Stimulated activated CD8-positive, alpha-beta memory T cell treated with anti-CD3 and anti-CD28 coated beads, Interleukin-15, amount 100 ng/mL, for 4 hours (primary cell): ENCODE results near the gene ZFR2.
A peak's percentile ranks its signal among the peaks of the same experiment; 100 is the strongest.
"Not testable (repeated sequence)": the region's sequence is repeated elsewhere in the genome, so short reads cannot be mapped to it uniquely, and the experiment has no call there.

Experiments
- DNase-seq, 2 donors: peaks; one replicate each; pipeline ENCODE4 v3.0.0-alpha.2; 2020; ENCODE audit warnings: low read depth in 2 of 2

ZFR2 gene

GRCh38 chr19:3874695-3875094 lies 5.9 kb upstream of the ZFR2 start:
- DNase-seq: not testable (repeated sequence)

GRCh38 chr19:3873151-3873550 lies 4.3 kb upstream of the ZFR2 start:
- DNase-seq: no peak

DNA sequence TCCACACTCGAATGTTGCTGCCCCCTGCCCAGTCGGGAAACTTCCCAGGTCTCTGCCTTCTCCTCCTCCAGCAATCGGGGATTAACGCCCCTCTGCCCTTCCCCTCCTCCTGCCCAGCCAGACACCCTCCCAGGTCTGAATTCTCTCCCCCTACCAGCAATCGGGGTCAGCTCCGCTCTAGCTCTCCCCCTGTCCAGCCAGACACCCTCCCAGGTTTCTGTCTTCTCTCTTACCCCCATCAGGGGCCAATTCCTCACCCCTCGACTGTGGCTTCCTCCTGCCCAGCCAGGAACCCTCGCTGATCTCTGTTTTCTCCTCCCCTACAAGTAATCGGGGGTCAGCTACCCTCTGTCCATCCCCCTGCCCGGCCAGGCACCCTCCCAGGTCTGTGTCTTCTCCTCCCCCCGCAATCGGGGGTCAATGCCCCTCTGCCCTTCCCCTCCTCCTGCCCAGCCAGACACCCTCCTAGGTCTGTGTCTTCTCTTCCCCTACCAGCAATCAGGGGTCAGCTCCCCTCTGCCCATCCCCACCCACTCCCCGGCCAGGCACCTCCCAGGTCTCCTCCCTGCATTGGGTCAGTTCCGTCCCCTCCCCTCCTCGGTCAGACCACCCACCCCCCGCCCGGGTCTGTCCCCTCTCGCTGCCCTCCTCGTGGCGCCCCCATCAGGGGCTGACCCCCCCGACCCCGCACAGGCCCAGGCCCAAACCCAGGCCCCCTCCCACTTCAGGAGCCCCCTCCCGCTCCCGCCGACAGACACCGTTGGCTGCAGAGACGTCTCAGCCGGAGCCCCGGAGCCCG lies 668 bp downstream of the ZFR2 start:
- DNase-seq: no peak

DNA sequence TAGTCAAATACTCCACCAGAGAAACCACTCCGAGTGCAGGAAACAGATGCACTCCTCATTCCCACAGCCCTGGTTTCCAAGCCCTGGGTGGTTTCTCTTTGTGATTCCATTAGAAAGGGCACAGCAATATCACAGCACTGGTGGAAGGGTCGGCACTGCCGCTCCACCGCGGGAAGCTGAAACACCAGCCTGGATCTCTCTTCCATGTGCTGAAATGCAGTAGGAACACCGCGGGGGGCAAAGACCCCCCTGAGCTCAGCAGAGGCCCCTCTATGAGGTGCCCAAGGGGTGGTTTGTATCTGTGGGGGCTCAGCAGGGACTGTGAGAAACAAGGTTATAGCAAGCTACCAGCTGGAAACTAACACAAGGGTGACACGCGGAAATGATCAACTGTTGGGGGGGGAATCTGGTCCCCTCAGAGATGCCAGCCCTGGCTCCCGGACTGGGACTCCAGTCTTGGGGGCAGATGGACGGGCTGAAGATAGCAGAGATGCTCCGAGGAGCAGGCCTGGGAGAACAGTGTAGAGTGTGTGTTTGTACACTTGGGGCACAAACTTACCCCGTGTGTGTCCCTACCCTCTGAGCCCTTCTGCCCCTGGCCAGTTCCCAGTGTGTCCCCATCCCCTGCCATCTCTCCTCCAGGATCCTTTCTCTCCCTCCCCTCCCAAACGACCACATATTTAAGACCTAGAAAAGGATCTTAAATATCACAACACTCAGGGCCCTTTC lies 1.8 kb downstream of the ZFR2 start:
- DNase-seq: no peak

- no peak for DNase-seq
Observed at GRCh38 chr19:3863648-3864047, 5.2 kb downstream of the ZFR2 start.

DNA sequence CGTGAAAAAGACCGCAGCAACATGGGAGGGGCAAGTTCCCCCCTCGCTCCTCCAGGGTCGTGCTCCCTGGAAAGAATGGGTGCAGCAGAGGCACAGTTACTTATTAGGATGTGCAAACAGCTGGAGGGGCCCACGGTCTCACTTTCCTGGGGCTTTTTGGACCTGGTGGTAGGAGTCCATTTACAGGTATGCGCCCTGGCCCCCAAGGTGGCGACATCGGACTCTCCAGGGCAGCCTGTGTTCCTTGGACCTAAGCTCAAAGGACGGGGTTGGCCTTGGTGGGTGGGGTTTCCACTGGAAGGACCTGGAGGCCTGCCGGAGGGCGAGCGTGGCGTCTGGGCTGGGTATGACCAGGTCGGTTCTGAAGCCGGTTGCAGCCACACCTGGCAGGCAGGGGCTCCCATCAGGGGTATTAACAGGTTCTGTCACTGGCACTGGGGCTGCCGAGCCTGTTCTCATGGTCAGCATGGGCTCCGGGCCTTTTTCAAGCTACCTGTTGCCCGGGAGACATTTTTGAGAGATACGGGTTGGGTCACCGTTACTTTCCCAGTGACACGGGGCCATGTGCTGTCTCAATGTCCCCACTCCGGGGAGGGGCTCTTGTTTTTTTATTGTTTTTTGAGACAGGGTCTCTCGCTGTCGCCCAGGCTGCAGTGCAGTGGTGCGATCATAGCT lies 5.9 kb downstream of the ZFR2 start:
- DNase-seq: no peak

- no peak for DNase-seq
Observed at GRCh38 chr19:3860499-3860898, 8.3 kb downstream of the ZFR2 start.

GRCh38 chr19:3857449-3858003 lies 11.3 kb downstream of the ZFR2 start:
- no peak for DNase-seq

DNA sequence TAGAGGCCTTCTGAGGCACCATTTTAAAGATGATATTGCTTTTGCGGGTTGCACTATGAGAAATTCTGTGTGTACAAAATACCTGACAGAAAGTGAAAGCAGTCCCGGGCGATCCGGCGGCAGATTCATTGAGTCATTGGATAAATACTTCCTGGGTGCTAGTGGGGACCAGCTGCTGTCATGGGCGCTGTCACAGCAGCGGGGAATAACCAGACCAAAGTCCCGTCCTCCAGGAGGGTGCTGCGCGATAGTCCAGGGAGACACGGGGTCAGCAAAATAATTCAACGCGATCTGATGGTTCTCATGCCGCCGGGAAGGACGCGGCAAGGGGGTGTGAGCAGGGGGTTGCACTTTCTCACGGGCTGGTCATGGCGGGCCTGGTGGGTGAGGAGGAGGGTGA lies 13.5 kb downstream of the ZFR2 start:
- DNase-seq: no peak

- peak; percentile 10 to 14 for DNase-seq
Observed at GRCh38 chr19:3852614-3853254, 16.1 kb downstream of the ZFR2 start.

- no peak for DNase-seq
Observed at GRCh38 chr19:3852177-3852511, 16.7 kb downstream of the ZFR2 start.

GRCh38 chr19:3851254-3852176 lies 17.3 kb downstream of the ZFR2 start:
- no peak for DNase-seq

GRCh38 chr19:3850320-3850972 lies 18.4 kb downstream of the ZFR2 start:
- no peak for DNase-seq

DNA sequence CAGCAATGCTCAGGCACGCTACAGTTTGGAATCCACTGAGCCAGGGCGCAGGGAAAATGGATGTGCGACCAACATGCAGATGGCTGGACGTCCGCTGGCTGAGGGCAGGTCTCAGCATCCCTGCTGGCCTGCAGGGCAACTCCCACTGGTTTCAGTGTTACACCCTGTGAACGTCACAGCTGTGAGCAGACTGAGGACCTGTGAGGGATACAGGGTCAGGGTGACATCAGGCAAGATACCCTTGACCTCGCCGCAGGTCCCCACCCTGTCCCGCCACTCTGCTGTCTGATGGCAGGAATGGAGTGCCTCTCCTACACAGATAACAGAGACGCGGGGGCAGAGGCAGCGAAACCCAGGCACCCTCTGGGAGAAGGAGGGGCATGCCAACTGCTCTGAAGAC lies 19.1 kb downstream of the ZFR2 start:
- DNase-seq: no peak

- peak; percentile 21 to 24 for DNase-seq
Observed at GRCh38 chr19:3849092-3849491, 19.7 kb downstream of the ZFR2 start.

DNA sequence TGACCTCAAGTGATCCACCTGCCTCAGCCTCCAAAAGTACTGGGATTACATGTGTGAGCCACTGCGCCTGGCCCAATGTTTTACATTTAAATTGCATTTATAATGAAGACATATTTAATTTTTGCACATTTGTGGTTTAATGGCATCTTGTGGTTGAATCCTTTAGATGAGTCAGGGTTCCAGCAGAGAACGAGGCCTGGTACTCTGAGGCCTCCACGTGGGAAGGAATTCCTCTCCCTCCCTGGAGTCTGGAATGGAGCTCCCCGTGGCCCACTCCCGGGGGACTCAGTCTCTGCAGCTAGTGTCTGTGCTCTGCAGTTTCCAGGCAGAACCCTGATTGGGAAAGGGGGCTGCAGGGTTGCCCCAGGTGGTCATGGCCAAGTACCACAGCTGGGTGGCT lies 24.2 kb downstream of the ZFR2 start:
- DNase-seq: no peak

DNA sequence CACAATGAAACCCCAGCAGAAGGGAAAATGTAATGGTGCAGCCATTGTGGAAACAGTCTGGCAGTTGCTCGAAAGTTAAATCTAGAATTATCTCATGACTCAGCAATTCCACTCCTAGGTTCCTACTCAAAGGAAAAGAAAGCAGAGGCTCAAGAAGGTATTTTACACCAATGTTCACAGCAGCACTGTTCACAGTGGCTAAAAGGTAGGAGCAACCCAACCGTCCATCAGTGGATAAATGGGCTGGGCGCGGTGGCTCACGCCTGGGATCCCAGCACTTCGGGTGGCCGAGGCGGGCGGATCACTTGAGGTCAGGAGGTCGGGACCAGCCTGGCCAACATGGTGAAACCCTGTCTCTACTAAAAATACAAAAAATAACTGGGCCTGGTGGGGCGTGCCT lies 25.9 kb downstream of the ZFR2 start:
- no peak for DNase-seq

- no peak for DNase-seq
Observed at GRCh38 chr19:3840804-3841203, 28.0 kb downstream of the ZFR2 start.

- no peak for DNase-seq
Observed at GRCh38 chr19:3839941-3840340, 28.9 kb downstream of the ZFR2 start.

DNA sequence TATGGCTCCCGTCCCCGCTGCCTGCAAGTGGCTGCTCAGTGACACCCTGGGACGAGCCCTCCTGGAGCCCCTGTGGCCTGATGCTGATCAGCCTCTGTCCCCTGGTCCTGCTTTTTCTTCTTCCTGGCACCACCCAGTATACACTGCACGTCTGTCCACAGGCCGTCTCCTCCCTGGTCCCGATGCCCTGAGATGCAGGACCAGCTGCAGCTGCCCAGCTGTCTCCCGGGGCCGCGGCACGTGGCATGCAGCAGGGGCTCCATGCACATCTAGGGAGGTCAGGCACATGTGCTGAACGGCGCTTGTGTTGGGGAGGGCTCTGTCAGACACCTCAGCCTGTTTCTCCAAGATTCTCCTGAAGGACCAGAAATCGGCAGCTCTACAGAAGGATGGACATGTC lies 30.2 kb downstream of the ZFR2 start:
- DNase-seq: no peak
